ENCODE results near the gene SLC6A11.

The SLC6A11 gene

GRCh38 chr3:10790713-10791112, 25.3 kb upstream of the SLC6A11 start:
- no peak for DNase-seq (ENCODE audit: low read depth)

- DNase-seq (ENCODE audit: low read depth), result no peak
These were observed 23.8 kb upstream of the SLC6A11 start for GRCh38 chr3:10792208-10792607.

GRCh38 chr3:10798600-10799367, 17.2 kb upstream of the SLC6A11 start:
- DNase-seq (ENCODE audit: low read depth), result no peak

DNA sequence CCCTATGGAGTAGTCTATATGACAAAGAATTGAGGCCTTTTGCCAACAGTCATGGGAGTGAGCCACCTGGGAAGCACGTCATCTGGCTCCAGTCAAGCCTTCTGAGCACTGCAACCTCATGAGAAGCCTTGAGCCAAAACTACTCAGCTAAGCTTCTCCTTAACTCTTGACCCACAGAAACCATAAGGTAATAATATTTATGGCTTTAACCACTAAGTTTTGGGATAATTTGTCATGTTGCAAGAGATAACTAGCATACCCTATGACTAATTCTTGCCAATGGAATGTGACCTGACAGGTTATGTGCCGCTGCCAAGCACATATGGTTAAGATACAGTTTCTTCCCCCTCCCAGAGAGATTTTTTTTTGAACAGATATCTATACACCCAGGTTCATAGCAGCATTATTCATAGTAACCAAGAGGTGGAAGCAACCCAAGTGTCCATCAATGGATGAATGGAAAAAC, 11.8 kb upstream of the SLC6A11 start:
- DNase-seq (ENCODE audit: low read depth), result no peak

- no peak for DNase-seq (ENCODE audit: low read depth)
These were observed 10.0 kb upstream of the SLC6A11 start for GRCh38 chr3:10806006-10806405.

- no peak for DNase-seq (ENCODE audit: low read depth)
These were observed 7.8 kb upstream of the SLC6A11 start for GRCh38 chr3:10808130-10808735.

DNA sequence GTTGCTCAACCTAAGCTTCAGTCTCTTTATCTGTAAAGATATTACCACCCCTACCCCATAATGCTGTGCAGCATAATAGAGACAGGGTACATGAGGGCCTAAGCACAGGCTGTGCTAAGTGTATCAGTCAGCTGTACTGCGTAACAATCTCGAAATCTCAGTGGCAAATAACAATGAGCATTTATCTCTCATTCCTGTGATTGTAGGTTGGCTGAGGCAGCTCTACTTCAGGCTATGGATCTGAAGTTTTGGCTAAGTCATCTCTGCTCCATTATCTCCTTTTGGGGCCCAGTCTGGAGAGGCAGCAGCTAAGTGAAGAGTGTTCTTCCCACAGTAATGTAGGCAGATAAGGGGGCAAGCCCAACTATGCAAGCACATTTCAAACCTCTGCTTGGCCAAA, 7.1 kb upstream of the SLC6A11 start:
- no peak for DNase-seq (ENCODE audit: low read depth)

GRCh38 chr3:10810376-10810775, 5.7 kb upstream of the SLC6A11 start:
- no peak for DNase-seq (ENCODE audit: low read depth)

DNA sequence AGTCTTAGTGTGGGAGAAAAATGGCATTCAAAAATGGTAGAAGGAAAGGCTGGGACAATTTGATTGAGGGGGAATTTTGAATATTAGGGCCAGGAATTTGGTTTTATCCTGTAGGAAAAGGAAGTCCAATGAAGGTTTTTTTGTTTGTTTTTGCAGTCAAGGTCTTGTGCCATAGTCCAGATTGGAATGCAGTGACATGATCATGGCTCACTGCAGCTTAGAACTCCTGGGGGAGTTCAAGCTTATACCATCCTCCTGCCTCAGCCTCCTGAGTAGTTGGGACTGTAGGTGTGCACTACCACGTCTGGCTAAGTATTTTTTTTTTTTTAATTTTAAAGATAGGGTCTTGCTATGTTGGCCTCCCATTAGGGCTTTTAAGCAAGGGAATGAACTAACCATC, 2.6 kb upstream of the SLC6A11 start:
- no peak for DNase-seq (ENCODE audit: low read depth)

DNA sequence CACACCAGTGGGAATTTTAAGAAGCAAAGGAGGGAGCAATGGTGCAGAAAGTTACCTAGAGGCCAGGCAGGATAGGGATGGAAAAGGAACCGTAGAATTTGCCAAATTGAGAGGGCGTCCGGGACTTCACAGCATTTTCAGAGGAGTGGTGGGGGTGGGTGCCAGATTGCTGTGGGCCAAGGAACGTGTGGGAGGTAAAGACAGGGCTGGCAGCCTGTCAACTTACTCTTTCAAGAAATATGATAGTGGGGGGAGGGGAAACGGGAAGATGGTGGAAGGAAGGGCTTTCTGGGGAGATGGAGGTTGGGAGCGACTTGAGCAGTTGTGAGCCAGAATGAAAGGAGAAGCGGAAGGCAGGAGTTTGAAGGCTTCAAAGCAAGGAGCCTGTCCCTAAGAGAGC, 1.4 kb upstream of the SLC6A11 start:
- no peak for DNase-seq (ENCODE audit: low read depth)

DNA sequence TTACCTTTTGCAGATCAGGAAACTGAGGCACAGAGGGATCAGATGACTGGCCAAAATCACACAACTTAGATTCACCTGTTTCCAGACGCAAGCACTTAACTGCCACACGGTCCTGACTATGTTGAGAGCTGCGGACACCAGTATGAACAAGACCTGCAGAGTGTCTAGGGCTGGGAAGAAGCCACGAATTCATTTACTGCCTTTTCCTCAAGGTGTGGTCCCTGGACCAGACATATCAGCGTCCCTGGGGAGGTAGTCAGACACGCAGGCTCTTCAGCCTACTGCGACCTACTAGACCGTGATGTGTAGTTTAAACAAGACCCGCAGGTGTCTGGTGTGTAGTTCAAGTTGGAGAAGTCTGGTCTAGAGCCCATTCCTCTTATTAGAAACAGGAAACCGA, 541 bp upstream of the SLC6A11 start:
- DNase-seq (ENCODE audit: low read depth), result no peak

DNA sequence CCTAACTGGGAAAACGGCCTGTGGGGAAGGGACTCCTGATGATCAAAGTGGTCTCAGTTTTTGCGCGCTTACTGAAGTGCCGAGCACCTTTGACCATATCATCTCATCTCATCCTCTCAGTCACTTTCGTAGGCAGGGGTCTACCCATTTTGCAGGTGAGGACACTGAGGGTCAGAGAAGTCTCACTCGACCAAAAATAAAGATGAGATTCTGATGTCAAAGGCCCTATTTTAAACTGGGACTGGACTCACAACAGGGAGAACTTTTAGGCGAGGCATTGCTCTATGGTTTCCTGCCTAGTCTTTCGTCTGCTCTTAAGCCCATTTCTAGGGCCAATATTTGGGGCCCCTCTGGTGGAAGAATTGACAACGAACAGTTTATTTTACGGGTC, 830 bp downstream of the SLC6A11 start:
- no peak for DNase-seq (ENCODE audit: low read depth)

GRCh38 chr3:10817506-10817905, 1.5 kb downstream of the SLC6A11 start:
- no peak for DNase-seq (ENCODE audit: low read depth)

GRCh38 chr3:10822055-10822454, 6.0 kb downstream of the SLC6A11 start:
- DNase-seq (ENCODE audit: low read depth), result no peak

- no peak for DNase-seq (ENCODE audit: low read depth)
These were observed 6.9 kb downstream of the SLC6A11 start for GRCh38 chr3:10822708-10823515.

DNA sequence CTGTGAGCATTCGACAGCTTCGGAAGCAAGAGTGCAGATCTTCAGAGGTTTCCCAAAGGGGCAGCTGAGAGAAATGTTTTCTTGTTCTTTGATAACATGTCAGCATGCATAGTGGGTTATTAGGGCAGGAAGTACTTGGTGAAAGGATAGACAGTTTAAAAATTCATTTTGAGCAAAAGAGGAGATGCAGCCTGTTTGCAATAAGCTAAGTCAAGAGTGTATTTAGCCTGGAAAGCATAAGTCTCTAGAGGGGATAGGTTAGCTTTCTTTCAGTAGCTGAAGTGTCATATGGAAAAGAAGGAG, 7.4 kb downstream of the SLC6A11 start:
- no peak for DNase-seq (ENCODE audit: low read depth)

DNA sequence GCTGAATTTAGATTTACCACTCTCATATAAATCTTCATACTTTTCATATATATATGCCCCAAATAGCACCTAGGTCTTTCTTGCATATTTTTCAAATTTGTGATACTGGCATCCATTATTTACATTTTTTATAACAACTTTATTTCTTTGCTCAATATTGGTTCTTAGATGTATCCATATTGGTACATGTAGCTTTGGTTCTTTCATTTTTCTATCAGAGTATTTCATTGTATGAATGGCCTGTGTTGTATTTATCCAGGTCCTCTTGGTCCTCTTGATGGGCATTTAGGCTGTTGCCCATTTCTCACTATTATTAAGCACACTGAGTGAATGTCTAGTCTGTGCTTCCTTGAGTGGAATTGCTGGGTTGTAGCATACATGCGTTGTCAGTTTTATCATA, 8.4 kb downstream of the SLC6A11 start:
- no peak for DNase-seq (ENCODE audit: low read depth)

- DNase-seq (ENCODE audit: low read depth), result no peak
These were observed 17.9 kb downstream of the SLC6A11 start for GRCh38 chr3:10833855-10834414.

- DNase-seq (ENCODE audit: low read depth), result no peak
These were observed 18.9 kb downstream of the SLC6A11 start for GRCh38 chr3:10834951-10835350.

DNA sequence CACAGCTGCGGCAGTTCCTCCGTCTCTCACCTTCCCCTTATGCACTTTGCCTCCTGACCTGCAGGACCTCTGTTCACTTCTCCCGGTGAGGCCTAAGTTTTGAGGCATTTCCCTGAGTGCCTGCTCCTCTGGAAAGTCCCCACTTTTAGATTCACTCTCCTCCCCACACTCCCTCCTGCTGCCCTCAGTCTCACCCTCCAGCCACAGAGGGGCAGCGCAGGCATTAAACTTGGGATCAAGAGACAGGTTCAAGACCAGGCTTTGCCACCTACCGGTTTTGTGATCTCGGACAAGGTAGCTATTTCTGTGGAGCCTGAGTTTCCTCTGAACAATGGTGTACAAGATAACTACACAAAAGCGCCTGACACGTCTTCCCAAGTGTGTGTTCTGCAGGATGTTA, 19.4 kb downstream of the SLC6A11 start:
- DNase-seq (ENCODE audit: low read depth), result no peak

GRCh38 chr3:10836676-10837075, 20.6 kb downstream of the SLC6A11 start:
- no peak for DNase-seq (ENCODE audit: low read depth)

DNA sequence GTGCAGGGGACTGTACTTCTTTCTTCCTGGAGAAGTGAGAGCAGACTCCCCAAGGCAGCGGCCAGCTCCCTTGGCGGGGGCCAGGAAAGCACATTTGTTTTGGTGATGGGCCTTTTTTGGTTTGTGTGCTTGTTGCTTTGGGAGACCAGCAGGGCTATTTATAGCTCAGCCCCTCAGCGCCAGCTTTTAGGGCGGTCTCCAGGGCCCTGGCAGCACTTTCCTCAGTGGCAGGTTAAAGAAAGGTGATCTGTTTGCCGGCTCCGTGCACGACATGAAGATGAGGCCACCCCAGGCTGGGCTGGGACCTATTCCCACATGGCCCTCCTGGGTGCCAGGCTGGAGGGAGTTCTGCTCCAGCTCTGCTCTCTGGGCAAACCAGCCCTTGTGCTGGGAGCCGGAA, 21.8 kb downstream of the SLC6A11 start:
- no peak for DNase-seq (ENCODE audit: low read depth)

- DNase-seq (ENCODE audit: low read depth), result no peak
These were observed 23.1 kb downstream of the SLC6A11 start for GRCh38 chr3:10839167-10839566.

Measured in stromal cell of bone marrow (primary cell).